Tibial nerve (tissue), 3 donors: Measurements from ENCODE around the gene FAM111A.

Experiments
- CTCF ChIP-seq, 5 experiments: fragments of 200-600 bp in 3 of 5; fragments of 450-650 bp in 2 of 5; sonication (generic) in 3 of 5; IDR thresholded peaks; one replicate each; pipeline ENCODE4 v1.5.1; 2016 to 2019; ENCODE audit warnings: antibody characterized with exemption in 5 of 5, mild to moderate bottlenecking in 3 of 5, moderate library complexity in 2 of 5
- POLR2A ChIP-seq, 2 donors: fragments of 450-650 bp; IDR thresholded peaks; one replicate each; pipeline ENCODE4 v1.6.1; 2017; ENCODE audit warnings: antibody characterized with exemption in 2 of 2, mild to moderate bottlenecking in 2 of 2, moderate library complexity in 2 of 2

- no peak for TF ChIP-seq CTCF (IDR thresholded peaks at IDR 0.05)
- TF ChIP-seq POLR2A (IDR thresholded peaks at IDR 0.05): no peak
These were observed 1.5 kb upstream of the FAM111A start for GRCh38 chr11:59141191-59141590.
